Uterus (tissue), 2 donors: ENCODE data around the gene TMEM255B.

Experiments used
- POLR2A ChIP-seq, 2 donors: fragments of 450-650 bp; IDR thresholded peaks; one replicate each; pipeline ENCODE4 v1.6.1; 2016; ENCODE audit warnings: antibody characterized with exemption in 2 of 2, mild to moderate bottlenecking in 1 of 2, moderate library complexity in 1 of 2
- TF ChIP-seq, protein P1 (sequence below), 4 experiments: fragments of 200-600 bp in 2 of 4; fragments of 450-650 bp in 2 of 4; sonication (generic) in 2 of 4; IDR thresholded peaks; one replicate each; pipeline ENCODE4 v1.5.1; 2016 to 2019; ENCODE audit warnings: antibody characterized with exemption in 4 of 4, mild to moderate bottlenecking in 2 of 4, moderate library complexity in 1 of 4

DNA sequence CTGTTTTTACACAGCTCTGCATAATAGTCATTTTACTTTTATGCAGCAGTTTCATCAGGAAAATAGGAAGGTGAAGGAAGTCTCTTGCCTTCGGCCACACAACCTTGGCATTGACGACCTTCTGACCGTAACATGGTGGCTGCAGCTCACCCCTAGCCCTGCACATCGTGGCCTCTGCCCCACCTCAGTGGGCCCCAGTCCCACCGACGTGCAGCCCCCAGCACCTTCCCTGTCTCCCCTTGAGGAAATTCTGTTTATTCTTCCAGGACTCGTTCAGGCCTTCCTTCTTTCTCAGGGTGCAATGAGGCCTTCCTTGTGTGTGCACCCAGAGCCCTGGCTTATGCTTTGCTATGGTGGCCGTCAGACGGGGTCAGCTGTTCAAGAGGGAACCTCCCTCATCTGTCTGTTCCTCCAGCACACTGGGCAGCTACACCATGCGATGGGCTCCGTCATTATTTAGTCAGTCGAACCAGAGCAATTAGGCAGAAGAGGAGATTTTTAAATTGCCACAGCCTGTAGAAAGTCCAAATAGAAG lies 33.3 kb downstream of the TMEM255B start:
- TF ChIP-seq, protein P1, sequence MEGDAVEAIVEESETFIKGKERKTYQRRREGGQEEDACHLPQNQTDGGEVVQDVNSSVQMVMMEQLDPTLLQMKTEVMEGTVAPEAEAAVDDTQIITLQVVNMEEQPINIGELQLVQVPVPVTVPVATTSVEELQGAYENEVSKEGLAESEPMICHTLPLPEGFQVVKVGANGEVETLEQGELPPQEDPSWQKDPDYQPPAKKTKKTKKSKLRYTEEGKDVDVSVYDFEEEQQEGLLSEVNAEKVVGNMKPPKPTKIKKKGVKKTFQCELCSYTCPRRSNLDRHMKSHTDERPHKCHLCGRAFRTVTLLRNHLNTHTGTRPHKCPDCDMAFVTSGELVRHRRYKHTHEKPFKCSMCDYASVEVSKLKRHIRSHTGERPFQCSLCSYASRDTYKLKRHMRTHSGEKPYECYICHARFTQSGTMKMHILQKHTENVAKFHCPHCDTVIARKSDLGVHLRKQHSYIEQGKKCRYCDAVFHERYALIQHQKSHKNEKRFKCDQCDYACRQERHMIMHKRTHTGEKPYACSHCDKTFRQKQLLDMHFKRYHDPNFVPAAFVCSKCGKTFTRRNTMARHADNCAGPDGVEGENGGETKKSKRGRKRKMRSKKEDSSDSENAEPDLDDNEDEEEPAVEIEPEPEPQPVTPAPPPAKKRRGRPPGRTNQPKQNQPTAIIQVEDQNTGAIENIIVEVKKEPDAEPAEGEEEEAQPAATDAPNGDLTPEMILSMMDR (IDR thresholded peaks at IDR 0.05) = no peak
- TF ChIP-seq POLR2A (IDR thresholded peaks at IDR 0.05) = no peak
